Hepatocyte (in vitro differentiated cells): ENCODE results near the gene LMF1. TPM values are rescaled to one million over a fixed set of nuclear protein-coding genes. Genes with fewer than 3 reads are reported as not detected.
A peak's percentile ranks its signal among the peaks of the same experiment; 100 is the strongest.

Source experiments
- DNase-seq: peaks from one replicate; pipeline ENCODE4 v3.0.0-alpha.2; 2016; ENCODE audit warnings: low spot score
- H2AFZ ChIP-seq: fragments of 200-600 bp; sonication (generic); 2 replicates; pipeline ENCODE4 v1.6.0; 2016; ENCODE audit warnings: antibody characterized with exemption, mild to moderate bottlenecking
- H3K27ac ChIP-seq: fragments of 200-600 bp; sonication (generic); 2 replicates; pipeline ENCODE4 v1.5.1; 2016; ENCODE audit warnings: mild to moderate bottlenecking
- H3K27me3 ChIP-seq: fragments of 200-600 bp; sonication (generic); 2 replicates; pipeline ENCODE4 v1.6.1; 2016
- H3K36me3 ChIP-seq: fragments of 200-600 bp; sonication (generic); replicated peaks from 2 replicates; pipeline ENCODE4 v1.5.1; 2016; ENCODE audit warnings: low read depth; ENCODE audit not compliant: insufficient read depth
- H3K4me1 ChIP-seq: fragments of 200-600 bp; sonication (generic); 2 replicates; pipeline ENCODE4 v1.5.1; 2016; ENCODE audit warnings: mild to moderate bottlenecking, moderate library complexity; ENCODE audit not compliant: insufficient read depth
- H3K4me2 ChIP-seq: fragments of 200-600 bp; sonication (generic); 2 replicates; pipeline ENCODE4 v1.6.0; 2016
- H3K4me3 ChIP-seq: fragments of 200-600 bp; sonication (generic); 2 replicates; pipeline ENCODE4 v1.5.1; 2016; ENCODE audit warnings: mild to moderate bottlenecking
- H3K79me2 ChIP-seq: fragments of 200-600 bp; sonication (generic); 2 replicates; pipeline ENCODE4 v1.6.0; 2017; ENCODE audit warnings: mild to moderate bottlenecking
- H3K9me2 ChIP-seq: fragments of 200-600 bp; sonication (generic); replicated peaks from 2 replicates; pipeline ENCODE4 v1.6.0; 2017; ENCODE audit warnings: mild to moderate bottlenecking; ENCODE audit not compliant: insufficient read depth
- H3K9me3 ChIP-seq: fragments of 200-600 bp; sonication (generic); 2 replicates; pipeline ENCODE4 v1.5.1; 2016; ENCODE audit warnings: low read depth, mild to moderate bottlenecking
- H4K20me1 ChIP-seq: fragments of 200-600 bp; sonication (generic); 2 replicates; pipeline ENCODE4 v1.6.0; 2016; ENCODE audit warnings: mild to moderate bottlenecking; ENCODE audit not compliant: insufficient read depth, poor library complexity, severe bottlenecking
- EZH2 ChIP-seq: fragments of 200-600 bp; sonication (generic); IDR thresholded peaks from 2 replicates; pipeline ENCODE4 v1.6.1; 2016; ENCODE audit warnings: antibody characterized with exemption, mild to moderate bottlenecking, borderline replicate concordance
- EZH2phosphoT487 ChIP-seq: fragments of 200-600 bp; sonication (generic); IDR thresholded peaks from one replicate; pipeline ENCODE4 v1.6.1; 2018; ENCODE audit warnings: antibody characterized with exemption, mild to moderate bottlenecking, low read depth, moderate library complexity; ENCODE audit not compliant: unreplicated experiment, severe bottlenecking
- WGBS: methylation state at CpG from one replicate; pipeline ENCODE4 v1.1.6; 2016; ENCODE audit warnings: low lambda C conversion rate; ENCODE audit errors: missing lambda C conversion rate; 5-methylcytosine and 5-hydroxymethylcytosine counted together
- polyA plus RNA-seq: library from polyadenylated mRNA; unstranded; fragments of >200 nt; fragmentation: Nextera tagmentation; extraction: Ambion mirVana; gene quantifications from 2 replicates; pipeline ENCODE4 v1.2.1, GENCODE V29; 2016
- total RNA-seq: library from RNA; depleted of rRNA; stranded (reverse); fragments of >200 nt; gene quantifications from 2 replicates; pipeline ENCODE4 v1.2.3, GENCODE V29; 2014
- TF ChIP-seq, protein P1 (sequence below): fragments of 200-600 bp; sonication (generic); IDR thresholded peaks from 2 replicates; pipeline ENCODE4 v1.5.1; 2016; ENCODE audit warnings: antibody characterized with exemption, mild to moderate bottlenecking; ENCODE audit not compliant: poor library complexity

Gene LMF1
- total and polyA plus RNA-seq, 2 experiments from 2014 or later: 27.2 to 34.3 TPM

DNA sequence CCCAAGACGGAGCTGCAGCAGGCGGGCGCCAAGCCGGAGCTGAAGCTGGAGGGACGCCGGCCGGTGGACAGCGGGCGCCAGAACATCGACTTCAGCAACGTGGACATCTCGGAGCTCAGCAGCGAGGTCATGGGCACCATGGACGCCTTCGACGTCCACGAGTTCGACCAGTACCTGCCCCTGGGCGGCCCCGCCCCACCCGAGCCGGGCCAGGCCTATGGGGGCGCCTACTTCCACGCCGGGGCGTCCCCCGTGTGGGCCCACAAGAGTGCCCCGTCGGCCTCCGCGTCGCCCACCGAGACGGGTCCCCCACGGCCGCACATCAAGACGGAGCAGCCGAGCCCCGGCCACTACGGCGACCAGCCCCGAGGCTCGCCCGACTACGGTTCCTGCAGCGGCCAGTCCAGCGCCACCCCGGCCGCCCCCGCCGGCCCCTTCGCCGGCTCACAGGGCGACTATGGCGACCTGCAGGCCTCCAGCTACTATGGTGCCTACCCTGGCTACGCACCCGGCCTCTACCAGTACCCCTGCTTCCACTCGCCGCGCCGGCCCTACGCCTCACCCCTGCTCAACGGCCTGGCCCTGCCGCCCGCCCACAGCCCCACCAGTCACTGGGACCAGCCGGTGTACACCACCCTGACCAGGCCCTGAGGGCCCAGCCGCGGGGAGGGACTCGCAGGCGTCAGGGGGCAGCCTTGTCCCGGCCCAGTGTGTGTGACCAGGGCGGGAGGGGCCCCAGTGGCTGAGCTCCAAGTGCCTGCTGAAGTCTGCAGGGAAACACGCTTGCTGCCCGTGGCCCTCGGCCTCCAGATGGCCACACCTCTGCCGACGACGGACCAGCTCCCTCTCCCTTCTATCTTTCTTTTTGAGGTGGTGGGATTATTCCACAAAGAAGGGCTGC is 14.2 kb upstream of the LMF1 start:
- DNase-seq: no peak
- H3K4me2 ChIP-seq: no peak overlapping the region

DNA sequence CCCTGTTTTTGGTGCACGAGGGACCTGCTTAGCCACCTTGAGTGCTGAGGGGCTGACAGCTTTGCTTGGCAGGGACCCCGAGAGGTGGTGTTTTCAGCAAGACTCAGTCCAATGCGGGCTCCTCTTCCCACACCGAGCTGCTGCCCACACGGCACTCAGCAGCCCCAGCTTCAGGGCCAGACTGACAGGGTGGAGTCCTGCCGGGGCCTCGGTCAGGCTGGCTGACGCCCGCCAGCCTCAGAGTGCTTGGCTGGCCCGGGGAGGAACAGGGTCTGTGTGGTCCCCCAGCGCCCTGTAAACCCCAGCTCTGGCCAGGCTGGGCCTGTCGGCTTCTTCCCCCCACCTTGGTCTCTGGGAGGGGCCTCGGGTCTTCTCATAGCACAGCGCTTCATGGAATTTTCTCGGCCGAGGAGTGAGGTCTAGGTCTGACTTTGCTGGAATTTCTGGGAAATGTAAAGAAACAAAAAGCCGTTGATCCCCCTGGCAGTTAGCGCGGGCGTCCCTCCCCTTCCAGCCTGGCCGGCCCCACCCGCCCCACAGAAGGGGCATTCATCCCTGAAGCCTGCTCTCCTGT is 13.4 kb upstream of the LMF1 start:
- Histone ChIP-seq H3K79me2 (no peaks in the 10 kb centered on the region), H4K20me1 (peaks cover 2% of the 10 kb centered on the region), H3K9me2 (no peaks in the 10 kb centered on the region), H3K4me1 (peaks cover 11% of the 10 kb centered on the region), H2AFZ (no peak overlapping the region), H3K9me3 (no peaks in the 10 kb centered on the region), H3K36me3 (no peaks in the 10 kb centered on the region), H3K4me3 (no peak overlapping the region), H3K27ac (no peak overlapping the region), H3K4me2 (no peak overlapping the region), H3K27me3 (peaks cover 22% of the 10 kb centered on the region)
- TF ChIP-seq, protein P1, sequence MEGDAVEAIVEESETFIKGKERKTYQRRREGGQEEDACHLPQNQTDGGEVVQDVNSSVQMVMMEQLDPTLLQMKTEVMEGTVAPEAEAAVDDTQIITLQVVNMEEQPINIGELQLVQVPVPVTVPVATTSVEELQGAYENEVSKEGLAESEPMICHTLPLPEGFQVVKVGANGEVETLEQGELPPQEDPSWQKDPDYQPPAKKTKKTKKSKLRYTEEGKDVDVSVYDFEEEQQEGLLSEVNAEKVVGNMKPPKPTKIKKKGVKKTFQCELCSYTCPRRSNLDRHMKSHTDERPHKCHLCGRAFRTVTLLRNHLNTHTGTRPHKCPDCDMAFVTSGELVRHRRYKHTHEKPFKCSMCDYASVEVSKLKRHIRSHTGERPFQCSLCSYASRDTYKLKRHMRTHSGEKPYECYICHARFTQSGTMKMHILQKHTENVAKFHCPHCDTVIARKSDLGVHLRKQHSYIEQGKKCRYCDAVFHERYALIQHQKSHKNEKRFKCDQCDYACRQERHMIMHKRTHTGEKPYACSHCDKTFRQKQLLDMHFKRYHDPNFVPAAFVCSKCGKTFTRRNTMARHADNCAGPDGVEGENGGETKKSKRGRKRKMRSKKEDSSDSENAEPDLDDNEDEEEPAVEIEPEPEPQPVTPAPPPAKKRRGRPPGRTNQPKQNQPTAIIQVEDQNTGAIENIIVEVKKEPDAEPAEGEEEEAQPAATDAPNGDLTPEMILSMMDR: no peak
- no peak for TF ChIP-seq EZH2phosphoT487
- no peak for TF ChIP-seq EZH2
- WGBS: 81% methylated on average over 16 of the region's 22 CpGs
- no peak for DNase-seq

More for the DNA sequence above, 14.2 kb upstream of the LMF1 start:
- H3K9me2 ChIP-seq: no peaks in the 10 kb centered on the region
- H3K4me1 ChIP-seq: peaks cover 14% of the 10 kb centered on the region
- H3K4me3 ChIP-seq: no peak overlapping the region
- peaks cover 16% of the 10 kb centered on the region for H3K27me3 ChIP-seq
- H3K9me3 ChIP-seq: no peaks in the 10 kb centered on the region
- no peaks in the 10 kb centered on the region for H3K79me2 ChIP-seq
- no peaks in the 10 kb centered on the region for H3K36me3 ChIP-seq
- TF ChIP-seq EZH2phosphoT487 (no peak), EZH2 (no peak)
- TF ChIP-seq, protein P1: no peak
- H3K27ac ChIP-seq: no peak overlapping the region
- 97% methylated on average over 50 of the region's 78 CpGs for WGBS
- no peak overlapping the region for H2AFZ ChIP-seq
- H4K20me1 ChIP-seq: peaks cover 2% of the 10 kb centered on the region

DNA sequence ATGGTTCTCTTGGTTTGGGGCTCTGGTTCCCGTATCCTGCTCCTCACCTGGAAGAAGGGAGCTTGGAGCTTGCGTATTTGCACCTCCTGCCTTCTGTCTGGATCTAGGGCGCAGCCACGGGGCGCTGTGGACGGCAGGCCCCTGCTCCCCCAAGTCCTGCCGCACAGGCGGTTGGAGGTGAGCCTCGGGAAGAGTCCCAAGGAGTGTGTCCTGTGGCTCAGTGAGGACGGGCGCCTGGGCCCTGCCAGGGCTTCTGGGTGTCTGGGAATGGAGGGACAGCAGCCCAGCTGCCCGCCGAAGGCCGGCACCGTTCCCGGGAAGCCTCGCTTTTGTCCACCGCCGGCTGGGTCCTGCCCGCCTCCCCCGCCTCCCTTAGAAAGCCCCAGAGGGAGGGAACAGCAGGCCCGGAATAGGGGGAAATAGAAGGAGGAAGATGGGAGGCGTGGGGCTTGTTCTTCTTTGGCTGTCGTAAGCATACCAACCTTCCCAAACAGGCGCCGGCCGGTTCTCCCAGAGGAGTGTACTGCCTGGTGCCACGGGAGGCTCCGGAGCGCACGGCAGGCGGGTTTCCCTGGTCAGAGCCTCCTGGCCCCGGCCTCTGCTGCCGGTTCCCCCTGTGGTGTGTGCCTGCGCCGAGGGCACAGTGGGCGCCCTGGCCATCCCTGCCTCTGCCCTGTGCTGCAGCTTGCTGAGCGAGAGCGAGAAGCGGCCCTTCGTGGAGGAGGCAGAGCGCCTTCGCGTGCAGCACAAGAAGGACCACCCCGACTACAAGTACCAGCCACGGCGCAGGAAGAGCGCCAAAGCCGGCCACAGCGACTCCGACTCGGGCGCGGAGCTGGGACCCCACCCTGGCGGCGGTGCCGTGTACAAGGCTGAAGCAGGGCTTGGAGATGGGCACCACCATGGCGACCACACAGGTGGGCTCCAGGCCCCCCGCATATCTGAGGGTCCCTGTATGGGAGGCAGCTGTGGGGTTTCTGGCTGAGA is 12.6 kb upstream of the LMF1 start:
- DNase-seq: no peak
- peaks cover 2% of the 10 kb centered on the region for H4K20me1 ChIP-seq
- H3K9me3 ChIP-seq: no peaks in the 10 kb centered on the region
- H2AFZ ChIP-seq: no peak overlapping the region
- H3K27me3 ChIP-seq: peaks cover 22% of the 10 kb centered on the region
- peaks cover 11% of the 10 kb centered on the region for H3K4me1 ChIP-seq
- H3K27ac ChIP-seq: no peak overlapping the region
- 84% methylated on average over 59 of the region's 59 CpGs for WGBS
- TF ChIP-seq EZH2phosphoT487: no peak
- TF ChIP-seq EZH2: no peak
- TF ChIP-seq, protein P1: no peak
- no peaks in the 10 kb centered on the region for H3K79me2 ChIP-seq
- no peak overlapping the region for H3K4me3 ChIP-seq
- H3K36me3 ChIP-seq: no peaks in the 10 kb centered on the region
- no peaks in the 10 kb centered on the region for H3K9me2 ChIP-seq
- peak overlapping the region; percentile 98 for H3K4me2 ChIP-seq
